Dermis microvascular lymphatic vessel endothelial cell (primary cell): ENCODE data around the gene DICER1. TPM values are rescaled to one million over a fixed set of nuclear protein-coding genes. Genes with fewer than 3 reads are reported as not detected.

Experiments
- DNase-seq, 2 donors: peaks; one replicate each; pipeline versions ENCODE4 v3.0.0 to v3.0.0-alpha.2; 2010; ENCODE audit warnings: low read depth in 2 of 2
- total RNA-seq: library from RNA; depleted of rRNA; stranded (reverse); fragments of >200 nt; gene quantifications from 2 replicates; pipeline ENCODE4 v1.2.1, GENCODE V29; 2014

Gene DICER1
- total RNA-seq, 1 donor from 2014 or later, result 24.8 TPM

- DNase-seq, result no peak
These were observed 68.7 kb downstream of the DICER1 start for GRCh38 chr14:95088665-95089064.

GRCh38 chr14:95087619-95088018 is 69.7 kb downstream of the DICER1 start:
- DNase-seq, result no peak

GRCh38 chr14:95085321-95085720 is 72.0 kb downstream of the DICER1 start:
- no peak for DNase-seq

GRCh38 chr14:95078867-95079266 is 78.5 kb downstream of the DICER1 start:
- no peak for DNase-seq

GRCh38 chr14:95077345-95077744 is 80.0 kb downstream of the DICER1 start:
- DNase-seq, result no peak

- DNase-seq, result no peak
These were observed 81.5 kb downstream of the DICER1 start for GRCh38 chr14:95075789-95076188.

GRCh38 chr14:95073947-95074346 is 83.4 kb downstream of the DICER1 start:
- DNase-seq, result no peak

GRCh38 chr14:95072310-95072905 is 84.9 kb downstream of the DICER1 start:
- DNase-seq, result no peak

GRCh38 chr14:95071649-95072280 is 85.6 kb downstream of the DICER1 start:
- DNase-seq, result no peak

GRCh38 chr14:95070748-95071435 is 86.4 kb downstream of the DICER1 start:
- no peak for DNase-seq

GRCh38 chr14:95069547-95069946 is 87.8 kb downstream of the DICER1 start:
- no peak for DNase-seq

- no peak for DNase-seq
These were observed 88.3 kb downstream of the DICER1 start for GRCh38 chr14:95069018-95069417.

GRCh38 chr14:95068521-95068920 is 88.8 kb downstream of the DICER1 start:
- DNase-seq, result no peak

GRCh38 chr14:95068080-95068479 is 89.2 kb downstream of the DICER1 start:
- DNase-seq, result no peak

- DNase-seq, result no peak
These were observed 89.8 kb downstream of the DICER1 start for GRCh38 chr14:95067526-95067925.

GRCh38 chr14:95066427-95066986 is 90.8 kb downstream of the DICER1 start:
- no peak for DNase-seq

- no peak for DNase-seq
These were observed 91.9 kb downstream of the DICER1 start for GRCh38 chr14:95065411-95065810.

GRCh38 chr14:95064734-95065133 is 92.6 kb downstream of the DICER1 start:
- DNase-seq, result no peak

GRCh38 chr14:95064256-95064655 is 93.1 kb downstream of the DICER1 start:
- no peak for DNase-seq

- no peak for DNase-seq
These were observed 93.9 kb downstream of the DICER1 start for GRCh38 chr14:95063391-95063790.

GRCh38 chr14:95062946-95063345 is 94.4 kb downstream of the DICER1 start:
- no peak for DNase-seq

GRCh38 chr14:95062220-95062619 is 95.1 kb downstream of the DICER1 start:
- DNase-seq, result no peak
